Middle frontal gyrus (tissue), 1 donor: ENCODE measurements around the gene SIRPB1.
"Not testable (repeated sequence)": the region's sequence is repeated elsewhere in the genome, so short reads cannot be mapped to it uniquely, and the experiment has no call there.

Experiments
- DNase-seq: peaks from one replicate; pipeline ENCODE4 v3.0.0-alpha.2; 2015; ENCODE audit warnings: low spot score; ENCODE audit errors: extremely low spot score

SIRPB1 gene

GRCh38 chr20:1600736-1601135, 19.1 kb downstream of the SIRPB1 start:
- DNase-seq, result no peak

- no peak for DNase-seq
Observed at GRCh38 chr20:1595333-1595732, 24.5 kb downstream of the SIRPB1 start.

GRCh38 chr20:1588533-1589460, 31.0 kb downstream of the SIRPB1 start:
- no peak for DNase-seq

DNA sequence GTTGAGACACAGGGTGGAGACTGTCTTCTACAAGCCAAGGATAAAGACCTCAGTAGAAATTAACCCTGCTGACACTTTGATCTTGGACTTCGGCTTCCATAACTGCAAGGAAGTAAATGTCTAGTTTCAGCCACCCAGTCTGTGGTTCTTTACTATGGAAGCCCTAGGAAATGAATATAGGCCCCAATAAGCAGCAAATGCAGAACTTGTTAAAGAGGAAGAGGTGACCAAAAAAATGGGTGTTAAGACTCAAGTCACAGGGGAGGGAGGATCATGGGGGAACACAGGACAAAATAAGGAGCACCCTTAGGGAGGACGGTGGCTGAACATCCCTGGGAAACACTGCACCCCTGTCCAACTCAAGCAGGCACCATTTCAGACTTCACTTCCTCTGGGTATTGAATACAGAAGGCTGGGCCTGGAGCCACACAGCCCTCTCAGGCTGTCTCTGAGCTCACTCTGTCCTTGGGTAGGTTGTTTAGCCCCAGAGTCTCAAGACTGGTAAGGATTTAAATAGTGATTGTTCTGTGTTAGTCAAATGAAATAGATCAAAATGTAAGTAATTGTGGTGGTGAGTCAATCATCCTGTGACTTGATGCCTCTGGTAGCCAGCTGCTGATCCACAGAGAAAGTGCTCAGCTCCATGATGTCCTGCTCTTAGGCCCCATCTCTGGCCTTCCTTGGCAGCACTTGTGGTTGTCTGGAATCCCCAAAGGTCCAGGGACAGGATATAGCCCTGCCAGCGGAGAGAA, 31.9 kb downstream of the SIRPB1 start:
- no peak for DNase-seq

DNA sequence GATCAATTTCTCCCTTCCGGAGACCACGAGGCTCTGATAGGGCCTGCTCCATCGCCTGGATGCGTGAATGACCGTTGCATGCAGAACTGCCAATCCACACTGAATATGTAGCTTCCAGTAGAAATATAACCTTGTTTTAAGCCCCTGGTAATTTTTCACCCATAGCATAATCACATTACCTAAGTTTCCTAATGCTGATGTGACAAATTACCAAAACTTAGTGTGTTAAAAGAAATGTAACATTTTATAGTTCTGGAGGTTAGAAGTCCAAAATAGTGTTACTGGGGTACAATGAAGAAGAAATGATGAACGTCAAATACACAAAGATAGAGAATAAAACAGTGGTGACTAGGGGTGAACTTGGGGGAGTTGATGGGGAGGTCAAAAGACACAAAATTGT, 40.3 kb downstream of the SIRPB1 start:
- DNase-seq, result no peak

GRCh38 chr20:1577906-1578305, 41.9 kb downstream of the SIRPB1 start:
- no peak for DNase-seq

- not testable (repeated sequence) for DNase-seq
Observed at GRCh38 chr20:1577313-1577712, 42.5 kb downstream of the SIRPB1 start.

GRCh38 chr20:1576641-1577040, 43.2 kb downstream of the SIRPB1 start:
- no peak for DNase-seq

- DNase-seq, result not testable (repeated sequence)
Observed at GRCh38 chr20:1576003-1576402, 43.8 kb downstream of the SIRPB1 start.

DNA sequence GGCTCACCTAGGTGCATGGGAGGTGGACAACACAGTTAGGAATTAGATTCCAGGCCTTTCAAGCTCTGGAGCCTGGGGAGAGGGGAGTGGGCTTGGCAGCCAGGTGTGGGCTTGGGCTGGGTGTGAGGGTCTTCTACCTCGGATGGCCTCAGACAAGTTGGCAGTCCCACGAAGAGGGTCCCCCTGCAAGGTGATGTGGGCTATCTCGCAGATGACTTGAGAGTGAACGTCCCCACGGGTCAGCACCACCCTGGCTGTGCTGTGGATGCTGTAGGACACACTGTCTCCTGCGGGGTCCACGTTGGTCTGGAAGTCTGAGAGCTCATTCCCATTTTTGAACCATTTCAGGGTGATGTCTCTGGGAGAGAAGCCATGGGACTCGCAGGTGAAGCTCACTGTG, 48.2 kb downstream of the SIRPB1 start:
- not testable (repeated sequence) for DNase-seq
